H54 (cell line): ENCODE measurements around the gene CYP27A1.

ENCODE experiments used
- DNase-seq: peaks from one replicate; pipeline ENCODE4 v3.0.0; 2011; ENCODE audit warnings: low spot score, mixed read lengths; ENCODE audit not compliant: insufficient read length
- FAIRE-seq: peaks from 3 replicates; lab custom pipeline; 2011; peaks lifted over from hg19 to GRCh38; lab: Jason Lieb, UNC
- POLR2A ChIP-seq: IDR thresholded peaks from 2 replicates; pipeline ENCODE4 v1.6.1; 2011; ENCODE audit warnings: low read depth, mild to moderate bottlenecking, low read length

Gene CYP27A1

GRCh38 chr2:218783688-218784087 lies 1.7 kb downstream of the CYP27A1 start:
- TF ChIP-seq POLR2A, result no peak
- DNase-seq, result no peak
- FAIRE-seq, result no peak

GRCh38 chr2:218785103-218785502 lies 3.2 kb downstream of the CYP27A1 start:
- no peak for DNase-seq
- no peak for TF ChIP-seq POLR2A
- FAIRE-seq, result no peak

GRCh38 chr2:218786133-218786532 lies 4.2 kb downstream of the CYP27A1 start:
- no peak for TF ChIP-seq POLR2A
- DNase-seq, result no peak
- no peak for FAIRE-seq

GRCh38 chr2:218788529-218789255 lies 6.7 kb downstream of the CYP27A1 start:
- no peak for FAIRE-seq
- no peak for TF ChIP-seq POLR2A
- no peak for DNase-seq

- DNase-seq (no peak), FAIRE-seq (no peak)
- no peak for TF ChIP-seq POLR2A
These were observed 10.5 kb downstream of the CYP27A1 start for GRCh38 chr2:218792433-218792832.

- DNase-seq (no peak), FAIRE-seq (no peak)
- TF ChIP-seq POLR2A, result no peak
These were observed 14.7 kb downstream of the CYP27A1 start for GRCh38 chr2:218796691-218797090.

- TF ChIP-seq POLR2A, result no peak
- DNase-seq, result no peak
- no peak for FAIRE-seq
These were observed 17.0 kb downstream of the CYP27A1 start for GRCh38 chr2:218798767-218799504.

GRCh38 chr2:218799990-218800389 lies 18.0 kb downstream of the CYP27A1 start:
- no peak for TF ChIP-seq POLR2A
- no peak for DNase-seq
- FAIRE-seq, result no peak

- no peak for TF ChIP-seq POLR2A
- DNase-seq (no peak), FAIRE-seq (no peak)
These were observed 20.5 kb downstream of the CYP27A1 start for GRCh38 chr2:218802386-218802994.

- FAIRE-seq (no peak), DNase-seq (no peak)
- TF ChIP-seq POLR2A, result no peak
These were observed 22.9 kb downstream of the CYP27A1 start for GRCh38 chr2:218804817-218805216.

GRCh38 chr2:218805627-218806026 lies 23.7 kb downstream of the CYP27A1 start:
- no peak for TF ChIP-seq POLR2A
- no peak for DNase-seq
- FAIRE-seq, result no peak

- no peak for TF ChIP-seq POLR2A
- FAIRE-seq (peak; percentile 98), DNase-seq (peak; percentile 65)
These were observed 24.5 kb downstream of the CYP27A1 start for GRCh38 chr2:218806346-218806978.

- DNase-seq, result no peak
- FAIRE-seq, result no peak
These were observed 25.7 kb downstream of the CYP27A1 start for GRCh38 chr2:218807626-218808025.

GRCh38 chr2:218809515-218809914 lies 27.6 kb downstream of the CYP27A1 start:
- TF ChIP-seq POLR2A, result no peak
- FAIRE-seq (no peak), DNase-seq (no peak)

More at GRCh38 chr2:218807626-218808025, 25.7 kb downstream of the CYP27A1 start:
- no peak for TF ChIP-seq POLR2A
